Stromal cell of bone marrow (primary cell): ENCODE results near the gene HPCAL1.

ENCODE experiments used
- DNase-seq: peaks from one replicate; pipeline ENCODE4 v3.0.0-alpha.2; 2012; ENCODE audit warnings: low read depth

The HPCAL1 gene

DNA sequence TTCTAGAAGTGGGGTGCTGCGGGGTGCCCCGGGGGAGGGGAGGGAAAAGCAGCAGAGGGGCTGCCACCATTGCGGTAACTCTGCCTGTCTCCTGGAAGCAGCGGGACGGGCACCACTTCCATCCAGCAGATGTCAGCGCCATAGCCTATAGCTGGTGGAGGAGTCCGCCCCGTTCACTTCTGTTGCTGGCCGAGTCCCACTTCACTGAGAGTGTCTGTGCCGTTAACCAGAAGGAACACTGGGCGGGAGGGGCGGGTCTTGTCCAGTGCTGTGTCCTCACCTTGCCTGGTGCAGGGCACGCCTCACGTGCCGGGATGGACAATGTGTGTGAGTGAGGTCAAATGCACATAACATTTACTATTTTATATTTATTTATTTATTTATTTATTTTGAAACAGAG lies 164.7 kb downstream of the HPCAL1 start:
- no peak for DNase-seq

DNA sequence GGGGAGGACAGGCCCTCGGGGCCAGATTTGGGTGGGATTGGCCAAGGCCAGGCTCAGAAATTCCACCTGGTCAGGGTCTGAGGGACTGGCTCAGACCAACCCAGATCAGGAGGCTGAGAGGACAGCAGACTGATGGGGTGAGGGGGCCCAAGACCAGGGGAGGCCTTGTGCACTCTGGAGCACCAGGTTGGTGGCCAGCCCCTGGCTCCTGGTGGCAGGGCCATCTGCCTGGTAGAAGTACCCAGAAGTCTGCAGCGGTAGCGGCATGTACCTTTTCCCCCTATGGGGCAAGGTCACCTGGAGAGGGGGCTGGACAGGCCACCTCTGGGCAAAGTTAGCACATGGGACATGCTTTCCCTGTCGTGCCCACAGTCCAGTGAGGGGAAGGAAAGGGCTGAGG lies 166.6 kb downstream of the HPCAL1 start:
- DNase-seq, result no peak

DNA sequence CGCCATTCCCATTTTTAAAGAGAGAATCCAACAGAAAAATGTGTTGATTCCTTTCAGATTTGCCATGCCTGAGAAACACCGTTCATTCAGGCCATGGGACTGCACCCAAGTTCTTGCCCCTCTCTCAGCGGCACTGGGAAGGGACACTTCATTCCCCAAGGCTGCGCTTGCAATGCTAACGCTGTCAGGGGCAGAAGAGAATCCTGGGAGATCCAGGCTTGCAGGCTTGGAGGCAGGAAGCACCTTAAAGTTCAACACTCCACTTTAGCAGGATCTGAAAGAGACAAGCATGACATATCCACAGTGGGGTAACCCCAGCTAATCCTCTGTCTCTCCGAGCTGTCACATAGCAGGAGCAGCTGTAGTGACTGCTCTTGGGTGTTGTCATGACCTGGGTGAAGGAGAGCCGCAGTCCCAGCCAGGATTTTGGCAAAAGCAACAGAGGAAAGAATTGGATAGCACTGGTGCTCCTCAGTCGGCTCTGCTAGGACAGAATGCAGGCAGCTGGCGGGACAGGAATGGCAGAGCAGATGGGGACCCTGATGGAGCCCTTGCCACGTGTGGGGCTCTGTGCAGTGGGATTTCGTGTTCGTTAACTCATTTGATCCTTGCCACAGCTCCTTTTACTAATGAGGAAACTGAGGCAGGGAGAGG lies 167.4 kb downstream of the HPCAL1 start:
- no peak for DNase-seq

- no peak for DNase-seq
These were observed 168.4 kb downstream of the HPCAL1 start for GRCh38 chr2:10471046-10471571.

- no peak for DNase-seq
These were observed 169.3 kb downstream of the HPCAL1 start for GRCh38 chr2:10471955-10472354.

- DNase-seq, result no peak
These were observed 170.5 kb downstream of the HPCAL1 start for GRCh38 chr2:10473121-10473756.

GRCh38 chr2:10475221-10475722 lies 172.6 kb downstream of the HPCAL1 start:
- DNase-seq, result no peak

DNA sequence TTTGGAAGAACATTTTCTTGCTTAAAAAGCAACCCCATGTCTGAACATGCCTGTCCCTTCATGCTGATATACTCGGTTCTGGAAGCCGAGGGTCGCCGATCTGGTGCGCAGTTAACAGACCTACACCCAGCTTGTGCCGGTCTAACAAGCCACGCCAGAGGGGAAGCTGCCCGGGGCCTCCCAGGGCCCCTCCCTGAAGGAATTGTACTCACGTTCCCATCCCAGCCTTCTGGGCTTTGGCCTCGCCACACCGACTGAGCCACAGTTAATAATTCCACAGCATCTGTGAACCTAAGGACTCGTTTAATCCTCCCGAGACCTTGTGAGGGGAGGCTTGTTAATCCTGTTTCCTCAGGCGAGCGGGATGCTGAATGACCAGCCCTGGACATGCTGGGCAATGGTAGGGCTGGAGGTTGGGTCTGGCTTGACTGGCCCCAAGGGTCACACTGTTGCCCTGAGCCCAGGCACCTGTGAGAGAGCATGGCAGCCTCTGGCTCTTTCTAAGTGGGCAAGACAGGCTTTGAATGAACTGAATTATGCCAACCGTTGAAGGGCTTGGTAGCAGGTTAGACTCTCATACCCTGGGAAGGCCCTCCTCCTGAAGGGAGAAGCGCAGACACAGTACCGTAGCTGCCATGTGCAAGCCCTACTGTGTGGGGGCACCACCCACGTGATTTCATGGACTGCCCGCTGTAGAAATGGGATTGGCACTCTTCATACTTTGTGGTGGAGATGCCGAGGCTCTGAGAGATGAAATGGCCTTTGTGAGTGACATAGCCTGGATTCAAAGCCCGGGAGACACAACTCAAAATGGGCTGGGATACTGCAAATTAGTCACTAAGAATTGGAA lies 173.3 kb downstream of the HPCAL1 start:
- DNase-seq, result no peak

GRCh38 chr2:10476723-10477442 lies 174.2 kb downstream of the HPCAL1 start:
- DNase-seq, result no peak
